Motor neuron (in vitro differentiated cells): ENCODE measurements around the gene ACVRL1. TPM values are rescaled to one million over a fixed set of nuclear protein-coding genes. Genes with fewer than 3 reads are reported as not detected.

ENCODE experiments used
- ATAC-seq, 8 experiments: fragments of 200-7000 bp; cut with Tn5 transposase; replicated peaks in 6 of 8; 2 replicates each; pipeline ENCODE4 v1.8.0; 2021; ENCODE audit warnings: mild to moderate bottlenecking in 8 of 8, moderate library complexity in 8 of 8
- H3K27ac ChIP-seq, 2 donors: fragments of 250-450 bp; sonication (Bioruptor Pico); 2 replicates each; pipeline ENCODE4 v1.9.0; 2021; ENCODE audit warnings: antibody characterized with exemption in 2 of 2, mild to moderate bottlenecking in 2 of 2, moderate library complexity in 1 of 2
- H3K4me1 ChIP-seq, 2 donors: fragments of 250-450 bp; sonication (Bioruptor Pico); replicated peaks in 1 of 2; 2 replicates each; pipeline ENCODE4 v1.6.1; 2021; ENCODE audit warnings: antibody characterized with exemption in 2 of 2, mild to moderate bottlenecking in 2 of 2, moderate library complexity in 1 of 2
- H3K4me3 ChIP-seq, 5 donors: fragments of 250-450 bp; sonication (Bioruptor Pico); 2 replicates each; pipeline ENCODE4 v1.9.0; 2021; ENCODE audit warnings: antibody characterized with exemption in 5 of 5, mild to moderate bottlenecking in 5 of 5, moderate library complexity in 4 of 5
- WGBS, 10 experiments: fragments of 450-650 bp; shearing (Covaris generic); methylation state at CpG; one replicate each; pipeline ENCODE4 v1.0.0; 2022; 5-methylcytosine and 5-hydroxymethylcytosine counted together
- in situ Hi-C, 9 experiments: fragments of 400-800 bp; cut with MboI; loops; one replicate each; pipeline ENCODE4 v1.15.0; 2021; ENCODE audit warnings: low sequenced_read_pairs in 9 of 9, low pct_unique_long_range_greater_than_20kb in 2 of 9; ENCODE audit not compliant: unreplicated experiment in 9 of 9
- total RNA-seq, 8 experiments: library from RNA; unstranded; fragments of 300-600 nt; gene quantifications; 2 replicates each; pipeline versions ENCODE4 v1.2.3 to v1.2.4, GENCODE V29; 2022

ACVRL1 gene
- total RNA-seq, 8 experiments from 2014 or later: 0.05 to 10.6 (median 0.58) TPM

DNA sequence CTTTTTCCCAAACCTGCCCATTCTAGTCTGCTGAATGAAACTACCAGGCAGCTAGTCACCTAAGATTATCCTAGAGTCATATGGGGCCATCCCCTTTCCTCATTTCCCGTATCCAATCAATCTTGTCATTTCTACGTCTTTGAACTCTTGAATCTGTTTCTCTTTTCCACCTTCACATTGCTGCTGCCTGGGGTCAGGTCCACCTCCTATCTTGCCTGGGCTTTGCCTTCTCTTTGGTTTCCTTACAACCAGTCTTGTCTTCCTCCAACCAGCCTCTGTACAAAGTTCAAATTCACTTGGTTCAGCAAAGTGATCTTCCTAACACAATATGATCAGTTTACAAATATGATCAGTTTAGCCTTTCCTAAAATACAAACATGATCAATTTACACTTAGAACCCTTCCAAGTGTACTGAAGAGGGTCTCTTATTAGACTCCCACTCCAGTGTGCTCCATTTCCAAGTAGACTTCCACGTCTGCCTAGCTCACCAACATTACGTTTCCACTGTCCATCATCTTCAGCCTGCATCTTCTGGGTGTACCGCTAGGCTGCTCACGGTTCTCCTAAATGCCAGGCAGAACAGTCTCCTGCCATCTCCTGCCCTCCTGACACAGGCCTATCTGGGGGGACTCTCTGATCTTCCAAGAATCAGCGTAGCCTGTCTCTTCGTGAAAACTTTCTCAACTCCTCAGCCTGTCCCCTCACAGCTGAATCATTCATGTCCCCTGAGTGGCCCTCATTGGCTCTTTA, 40.1 kb downstream of the ACVRL1 start:
- H3K4me3 ChIP-seq: no peak overlapping the region
- H3K27ac ChIP-seq: no peak overlapping the region
- H3K4me1 ChIP-seq: no peaks in the 10 kb centered on the region
- no peak for ATAC-seq
- 20 to 93% (median 70%) methylated on average over 1 to 7 of the region's 8 CpGs; no CpG with 5 or more reads in 3 of the 10 experiments for WGBS, 10 experiments
- in situ Hi-C loops: no loop called here

DNA sequence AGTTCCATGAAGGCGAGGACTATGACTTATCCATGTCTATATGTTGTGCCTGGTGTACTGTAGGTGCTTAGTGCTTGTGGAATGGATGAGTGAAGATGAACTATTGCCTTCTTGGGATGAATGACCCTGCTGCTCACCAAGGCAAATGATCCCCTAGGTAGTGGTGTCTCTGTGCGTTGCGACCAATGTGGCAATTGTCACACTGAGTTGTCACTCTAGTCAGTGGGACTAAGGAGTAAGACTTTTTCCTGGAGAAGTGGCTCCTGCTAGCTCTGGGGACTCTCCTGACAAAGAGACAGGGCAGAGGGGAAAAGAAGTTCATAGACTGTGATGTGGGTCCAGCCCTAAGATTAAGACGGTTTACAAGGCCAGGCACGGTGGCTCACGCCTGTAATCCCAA, 40.8 kb downstream of the ACVRL1 start:
- no peak for ATAC-seq
- 85 to 96% (median 90%) methylated on average over 1 to 5 of the region's 6 CpGs; no CpG with 5 or more reads in 3 of the 10 experiments for WGBS, 10 experiments
- Histone ChIP-seq H3K4me3 (no peak overlapping the region), H3K4me1 (no peaks in the 10 kb centered on the region), H3K27ac (no peak overlapping the region)
- in situ Hi-C loops: no loop called here

DNA sequence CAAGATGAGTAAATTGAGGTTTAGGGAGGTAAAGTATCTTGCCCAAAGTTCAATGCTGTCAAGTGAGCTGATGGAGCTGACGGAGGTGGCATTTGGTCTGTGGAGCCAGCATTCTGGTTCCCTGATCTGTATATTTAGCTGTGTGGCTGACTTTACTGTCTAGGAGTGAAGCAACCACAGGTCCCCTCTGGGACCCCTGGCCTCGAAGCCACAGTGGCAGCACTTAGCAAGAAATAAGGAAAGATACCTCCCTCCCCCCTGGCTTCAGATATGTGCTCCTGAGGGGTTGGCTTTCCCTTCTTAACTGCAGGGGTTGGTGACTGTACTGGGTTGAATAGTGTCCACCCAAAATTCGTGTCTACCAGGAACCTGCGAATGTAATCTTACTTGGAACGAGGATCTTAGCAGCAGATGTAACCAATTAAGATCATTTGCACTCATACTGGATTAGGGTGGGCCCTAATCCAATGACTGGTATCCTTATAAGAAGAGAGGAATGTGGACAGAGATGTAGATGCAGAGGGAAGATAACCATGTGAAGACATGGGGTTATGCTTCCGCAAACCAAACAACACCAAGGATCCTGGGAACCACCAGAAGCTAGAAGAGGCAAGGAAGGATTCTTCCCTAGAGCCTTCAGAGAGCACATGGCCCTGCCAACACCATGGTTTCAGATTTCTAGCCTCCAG, 42.2 kb downstream of the ACVRL1 start:
- in situ Hi-C loops: no loop called here
- Histone ChIP-seq H3K4me3 (no peak overlapping the region), H3K27ac (no peak overlapping the region), H3K4me1 (peaks cover 6 to 7% of the 10 kb centered on the region in 2 donors)
- WGBS, 10 experiments: 19 to 100% (median 71%) methylated on average over 1 to 5 of the region's 6 CpGs; no CpG with 5 or more reads in 3 of the 10 experiments
- ATAC-seq: peak in 3 of 8 experiments; percentile 7 to 59 (median 54)

DNA sequence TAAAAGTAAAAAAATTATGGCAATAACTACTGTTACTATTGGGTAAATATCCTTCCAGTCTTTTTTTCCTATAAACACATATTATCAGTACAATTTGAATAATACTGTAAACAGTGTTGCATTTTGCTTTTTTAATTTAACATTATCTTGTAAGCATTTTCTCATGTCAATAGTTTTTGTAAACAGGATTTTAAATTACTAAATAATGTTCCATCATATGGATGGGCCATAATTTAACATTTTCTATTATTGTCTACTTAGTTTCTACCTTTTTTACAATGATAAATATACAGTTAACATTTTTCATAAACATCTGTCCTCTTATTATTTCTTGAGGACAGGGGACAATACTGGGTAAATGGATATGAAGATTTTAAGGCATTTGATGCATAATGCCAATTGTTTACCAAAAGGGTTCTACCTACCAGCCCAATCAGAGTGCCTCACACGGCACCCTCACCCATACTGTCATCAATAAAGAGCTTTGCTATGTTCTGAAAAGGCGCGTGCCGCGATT, 43.4 kb downstream of the ACVRL1 start:
- Histone ChIP-seq H3K4me3 (peak overlapping the region; percentile 74 to 99 (median 90)), H3K4me1 (peaks cover 14 to 15% of the 10 kb centered on the region in 2 donors), H3K27ac (peak overlapping the region; percentile 41 to 58)
- no peak for ATAC-seq
- in situ Hi-C loops: no loop called here
- 0 to 2% (median 0%) methylated on average over 1 to 5 of the region's 5 CpGs; no CpG with 5 or more reads in 1 of the 10 experiments for WGBS, 10 experiments

DNA sequence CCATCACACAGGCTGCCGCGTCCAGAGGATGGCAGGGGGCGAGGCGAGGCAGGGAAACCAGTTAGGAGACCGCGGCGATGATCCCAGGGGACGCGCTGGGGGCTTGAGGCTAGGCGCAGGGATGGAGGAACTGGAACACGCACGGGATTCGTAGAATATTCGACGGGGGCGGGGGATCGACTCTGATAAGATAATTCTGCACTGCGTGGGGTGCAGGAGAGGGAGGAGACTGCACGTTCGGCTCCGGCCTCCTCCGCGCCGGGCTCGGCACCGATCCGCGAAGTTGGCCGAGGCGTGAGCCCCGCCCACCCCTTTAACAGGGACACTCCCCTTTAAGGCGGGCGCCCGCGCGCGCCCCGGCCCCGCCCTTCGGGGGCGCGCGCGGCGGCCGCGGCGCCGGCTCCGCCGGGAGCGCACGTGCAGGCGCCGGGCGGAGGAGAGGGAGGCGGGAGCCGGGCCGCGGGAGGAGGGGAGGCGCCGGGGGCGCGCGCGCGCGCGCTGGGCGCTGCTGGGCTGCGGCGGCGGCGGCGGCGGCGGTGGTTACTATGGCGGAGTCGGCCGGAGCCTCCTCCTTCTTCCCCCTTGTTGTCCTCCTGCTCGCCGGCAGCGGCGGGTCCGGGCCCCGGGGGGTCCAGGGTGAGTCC, 44.0 kb downstream of the ACVRL1 start, which contains the start of gene ACVR1B:
TSS of gene ACVR1B (plus strand) at position 501 of the 644 bp plus-strand sequence. CDS start at position 546, 45 bp downstream.
- Histone ChIP-seq H3K4me1 (peaks cover 14 to 15% of the 10 kb centered on the region in 2 donors), H3K27ac (peak within 1 kb of the TSS; percentile 96 to 98), H3K4me3 (peak within 1 kb of the TSS; percentile 74 to 99 (median 90))
- ATAC-seq: peak; percentile 72 to 93 (median 90)
- in situ Hi-C loops: no loop called here
- WGBS, 10 experiments: 0 to 20% (median 3%) methylated on average over 1 to 5 of the region's 86 CpGs; no CpG with 5 or more reads in 6 of the 10 experiments

DNA sequence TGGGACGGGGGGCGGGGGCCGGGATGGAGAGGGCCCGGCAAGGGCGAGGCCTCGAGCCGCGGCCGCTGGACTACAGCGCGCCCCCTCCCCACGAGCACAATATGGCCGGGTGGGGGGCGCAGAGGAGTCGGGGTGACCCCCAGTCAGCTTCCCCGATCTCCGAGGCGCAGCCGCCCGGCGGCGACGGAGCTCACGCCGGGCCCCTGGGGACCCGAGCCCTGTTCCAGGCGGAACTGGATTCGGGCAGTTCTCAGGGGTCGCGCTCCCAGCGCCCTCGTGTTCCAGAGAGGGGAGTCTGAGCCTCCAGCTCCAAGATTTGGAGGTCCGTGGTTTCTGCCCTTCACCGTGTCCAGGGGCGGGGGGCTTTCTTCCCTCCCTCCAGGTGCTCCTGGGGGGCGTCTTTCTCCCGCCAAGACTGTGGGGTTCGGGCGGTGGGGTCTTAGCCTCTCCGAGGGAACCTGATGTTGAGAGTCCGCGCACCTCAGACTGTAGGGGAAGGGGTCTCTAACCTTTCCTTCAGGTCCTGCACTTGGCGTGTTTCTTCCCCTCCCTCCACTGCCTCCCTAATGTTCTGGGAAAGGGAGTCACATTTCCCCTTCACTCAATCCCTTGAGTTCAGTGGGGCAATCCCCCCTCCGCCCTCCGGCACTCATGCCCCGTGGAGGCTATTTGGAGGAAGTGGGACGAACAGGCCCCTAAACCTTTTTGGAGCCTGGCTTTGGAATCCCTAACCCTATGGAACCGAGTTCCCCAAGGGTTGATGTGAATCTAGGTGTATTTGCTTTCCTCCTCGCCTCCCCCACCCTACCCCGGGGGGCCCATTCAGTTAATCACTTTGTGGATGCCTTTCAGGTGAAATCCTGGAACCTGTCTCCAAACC, 44.8 kb downstream of the ACVRL1 start:
- 0 to 5% (median 0%) methylated on average over 4 of the region's 50 CpGs; no CpG with 5 or more reads in 7 of the 10 experiments for WGBS, 10 experiments
- peak overlapping the region; percentile 74 to 99 (median 90) for H3K4me3 ChIP-seq
- ATAC-seq: peak; percentile 1 to 49 (median 34)
- H3K27ac ChIP-seq: peak overlapping the region; percentile 96 to 98
- in situ Hi-C loops: no loop called here
- peaks cover 14 to 15% of the 10 kb centered on the region in 2 donors for H3K4me1 ChIP-seq

DNA sequence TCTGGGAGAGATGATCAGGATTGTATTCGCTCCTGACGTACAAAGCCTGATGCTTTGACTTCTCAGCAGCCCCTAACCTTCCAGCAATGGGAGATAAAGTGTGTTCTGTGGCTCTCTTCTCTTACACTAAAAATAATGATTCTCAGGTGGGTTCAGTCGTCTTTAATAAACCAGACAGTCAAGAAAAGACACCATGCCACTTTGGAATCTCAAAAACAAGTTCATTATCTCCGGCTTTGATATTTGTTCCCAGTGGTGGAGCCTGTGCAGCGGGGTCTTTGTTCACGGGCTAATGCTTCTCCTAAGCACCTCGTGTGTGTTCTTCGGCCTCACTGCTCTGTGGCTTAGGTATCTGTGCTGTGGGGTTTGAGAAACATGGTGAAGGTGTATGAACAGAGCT, 45.8 kb downstream of the ACVRL1 start:
- ATAC-seq: no peak
- in situ Hi-C loops: no loop called here
- peak overlapping the region; percentile 74 to 99 (median 90) for H3K4me3 ChIP-seq
- H3K27ac ChIP-seq: peak overlapping the region; percentile 96 to 98
- WGBS, 10 experiments: 0 to 94% (median 17%) methylated on average over 2 to 8 of the region's 8 CpGs
- peaks cover 14 to 15% of the 10 kb centered on the region in 2 donors for H3K4me1 ChIP-seq

DNA sequence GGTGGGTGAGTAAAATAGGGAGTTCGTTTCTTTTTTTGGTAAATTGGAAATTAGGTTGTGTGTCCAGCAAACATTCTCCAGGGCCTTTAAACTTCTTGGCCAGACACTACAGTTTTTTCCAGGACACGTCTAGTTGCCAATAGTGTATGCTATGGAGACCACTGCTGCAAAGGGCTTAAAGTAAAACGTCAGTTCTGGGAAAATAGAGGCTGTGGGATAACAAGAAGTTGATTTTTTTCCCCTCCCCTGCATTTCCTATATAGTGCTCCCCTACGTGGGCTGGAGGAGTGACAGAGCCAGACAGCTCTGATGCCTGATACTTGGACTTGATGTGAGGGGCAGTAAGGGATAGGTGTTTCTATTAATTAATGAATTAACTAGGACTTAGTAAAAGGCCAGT, 46.6 kb downstream of the ACVRL1 start:
- Histone ChIP-seq H3K4me3 (peak overlapping the region; percentile 74 to 99 (median 90)), H3K27ac (no peak overlapping the region), H3K4me1 (peaks cover 14 to 15% of the 10 kb centered on the region in 2 donors)
- ATAC-seq: no peak
- in situ Hi-C loops: no loop called here
- 0 to 40% (median 21%) methylated on average over 1 to 4 of the region's 4 CpGs; no CpG with 5 or more reads in 1 of the 10 experiments for WGBS, 10 experiments

DNA sequence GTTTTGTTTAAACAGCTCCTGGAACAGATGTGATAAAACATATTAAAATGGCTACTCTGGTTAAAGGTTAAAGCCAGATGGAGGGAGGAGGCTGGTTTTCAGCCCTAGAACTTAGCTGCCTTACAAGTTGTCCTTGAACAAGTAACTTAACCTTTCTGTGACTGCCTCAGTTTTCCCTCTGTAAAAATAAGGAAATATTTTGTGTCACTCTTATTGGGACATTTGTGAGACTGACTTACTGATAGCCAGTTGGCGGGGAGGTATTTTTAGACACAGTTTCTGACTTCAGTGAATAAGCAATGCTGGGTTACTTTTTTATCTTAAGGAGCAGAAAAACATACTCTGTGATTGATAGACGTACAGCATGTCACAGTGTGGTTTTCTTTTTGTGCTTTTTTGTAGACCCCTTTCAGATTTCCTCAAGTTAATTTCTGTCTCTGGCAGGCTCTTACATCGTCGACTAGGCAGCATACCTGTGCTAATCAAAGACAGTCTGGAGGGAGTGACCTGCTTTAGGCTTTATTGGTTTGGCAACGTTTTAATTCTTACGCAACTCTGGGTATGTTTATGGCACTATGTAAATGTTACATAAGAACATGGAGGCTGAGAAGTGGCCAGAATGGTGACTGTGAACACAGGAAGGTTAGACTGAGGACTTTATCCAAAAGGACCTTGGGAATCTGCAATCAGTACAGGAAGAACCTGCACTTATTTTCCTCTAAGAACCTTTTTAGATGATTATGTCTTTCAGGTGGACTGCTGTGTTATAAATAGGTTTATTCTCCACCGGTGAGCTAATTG, 47.5 kb downstream of the ACVRL1 start:
- no peak for ATAC-seq
- H3K4me3 ChIP-seq: peak overlapping the region in 4 of 5 donors; percentile 74 to 99 (median 86)
- WGBS, 10 experiments: 42 to 88% (median 82%) methylated on average over 2 to 7 of the region's 7 CpGs
- peaks cover 14 to 15% of the 10 kb centered on the region in 2 donors for H3K4me1 ChIP-seq
- in situ Hi-C loops: no loop called here
- no peak overlapping the region for H3K27ac ChIP-seq

DNA sequence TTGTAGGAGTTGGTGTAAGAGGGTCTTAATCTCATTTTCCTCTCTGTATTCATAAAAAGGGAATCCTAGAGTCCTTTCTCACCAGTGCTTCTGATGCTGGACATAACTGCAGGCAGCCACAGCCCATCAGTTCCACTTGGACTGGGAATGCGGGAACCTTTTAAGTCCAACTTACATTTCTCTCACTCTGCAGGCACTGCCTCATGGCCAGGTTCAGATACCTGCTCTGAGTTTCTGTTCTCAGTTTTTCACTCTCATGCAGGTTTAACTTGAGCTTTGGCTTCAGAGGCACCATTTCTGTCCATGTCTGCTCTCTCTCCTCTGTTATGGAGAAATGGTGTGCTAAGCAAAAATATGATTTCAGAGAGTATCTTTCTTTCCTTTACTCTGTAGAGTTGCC, 48.4 kb downstream of the ACVRL1 start:
- ATAC-seq: no peak
- Histone ChIP-seq H3K27ac (no peak overlapping the region), H3K4me3 (no peak overlapping the region), H3K4me1 (peaks cover 14 to 15% of the 10 kb centered on the region in 2 donors)
- WGBS, 10 experiments: 90 to 100% (median 100%) methylated on average over 1 of the region's 1 CpG; no CpG with 5 or more reads in 6 of the 10 experiments
- in situ Hi-C loops: no loop called here

DNA sequence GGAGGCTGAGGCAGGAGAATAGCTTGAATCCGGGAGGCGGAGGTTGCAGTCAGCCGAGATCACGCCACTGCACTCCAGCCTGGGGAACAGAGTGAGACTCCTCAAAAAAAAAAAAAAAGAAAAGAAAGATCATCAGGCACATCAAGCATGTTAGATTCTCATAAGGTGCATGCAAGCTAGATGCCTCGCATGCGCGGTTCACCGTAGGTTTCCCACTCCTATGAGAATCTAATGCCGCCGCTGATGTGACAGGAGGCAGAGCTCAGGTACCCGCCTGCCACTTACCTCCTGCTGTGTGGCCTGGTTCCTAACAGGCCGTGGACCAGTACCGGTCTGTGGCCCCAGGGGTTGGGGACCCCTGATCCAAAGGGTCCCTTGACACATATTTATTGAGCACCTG, 51.2 kb downstream of the ACVRL1 start:
- peaks cover 15 to 17% of the 10 kb centered on the region in 2 donors for H3K4me1 ChIP-seq
- 67 to 100% (median 87%) methylated on average over 2 to 11 of the region's 13 CpGs; no CpG with 5 or more reads in 4 of the 10 experiments for WGBS, 10 experiments
- in situ Hi-C loops: no loop called here
- no peak overlapping the region for H3K27ac ChIP-seq
- no peak for ATAC-seq
- H3K4me3 ChIP-seq: no peak overlapping the region
